Breast epithelium (tissue), 4 donors: ENCODE measurements around the gene PRKN. TPM values are rescaled to one million over a fixed set of nuclear protein-coding genes. Genes with fewer than 3 reads are reported as not detected.

Experiments
- DNase-seq, 2 donors: peaks; one replicate each; pipeline ENCODE4 v3.0.0-alpha.2; 2019; ENCODE audit warnings: low spot score in 2 of 2
- H3K27ac ChIP-seq, 2 donors: fragments of 200-600 bp; sonication (generic) in 1 of 2; one replicate each; pipeline ENCODE4 v1.5.1; 2016 to 2019; ENCODE audit warnings: mild to moderate bottlenecking in 1 of 2
- H3K27me3 ChIP-seq, 2 donors: fragments of 200-600 bp; sonication (generic) in 1 of 2; one replicate each; pipeline versions ENCODE4 v1.5.1 to v1.6.0; 2017 to 2019; ENCODE audit warnings: control low read depth in 1 of 2, mild to moderate bottlenecking in 1 of 2
- H3K36me3 ChIP-seq: fragments of 200-600 bp; one replicate; pipeline ENCODE4 v1.5.1; 2019
- H3K4me1 ChIP-seq, 2 donors: fragments of 200-600 bp; sonication (generic); one replicate each; pipeline ENCODE4 v1.5.1; 2016 to 2019; ENCODE audit warnings: control low read depth in 1 of 2
- H3K4me3 ChIP-seq, 3 donors: fragments of 200-600 bp; sonication (generic); 1 replicate in 2 of 3; 2 replicates in 1 of 3; pipeline ENCODE4 v1.5.1; 2016 to 2019; ENCODE audit warnings: mild to moderate bottlenecking in 3 of 3, moderate library complexity in 2 of 3
- H3K9me3 ChIP-seq, 2 donors: fragments of 200-600 bp; sonication (generic) in 1 of 2; one replicate each; pipeline ENCODE4 v1.5.1; 2016 to 2019; ENCODE audit warnings: control low read depth in 1 of 2
- CTCF ChIP-seq, 3 donors: fragments of 450-650 bp; IDR thresholded peaks; one replicate each; pipeline ENCODE4 v1.5.1; 2016 to 2017; ENCODE audit warnings: antibody characterized with exemption in 3 of 3, mild to moderate bottlenecking in 3 of 3, moderate library complexity in 3 of 3
- POLR2A ChIP-seq: fragments of 450-650 bp; IDR thresholded peaks from one replicate; pipeline ENCODE4 v1.6.1; 2016; ENCODE audit warnings: antibody characterized with exemption, mild to moderate bottlenecking, moderate library complexity
- POLR2AphosphoS5 ChIP-seq, 3 donors: sonication (generic); formaldehyde crosslinking; IDR thresholded peaks; one replicate each; pipeline ENCODE4 v1.6.1; 2017; ENCODE audit warnings: antibody characterized with exemption in 3 of 3
- intact Hi-C: fragments of 100-400 bp; cut with DNase I; formaldehyde crosslinking; loops from one replicate; pipeline ENCODE4 v1.15.1; 2023; ENCODE audit warnings: low total_unique reads
- total RNA-seq, 3 donors: library from RNA; depleted of rRNA; stranded (reverse); fragments of >200 nt; gene quantifications; one replicate each; pipeline ENCODE4 v1.1.0, GENCODE V29; 2016

The PRKN gene
- total RNA-seq, 3 donors from 2014 or later, result 7.2 to 19.0 (median 11.2) TPM

- Histone ChIP-seq H3K36me3 (no peaks in the 10 kb centered on the region), H3K9me3 (no peaks in the 10 kb centered on the region), H3K27ac (no peak overlapping the region), H3K4me3 (no peak overlapping the region), H3K27me3 (no peaks in the 10 kb centered on the region), H3K4me1 (no peaks in the 10 kb centered on the region)
- DNase-seq, result no peak
- TF ChIP-seq POLR2A, result no peak
- intact Hi-C loops, result loop anchor here (5.0 kb wide), 1 partner anchor 416 kb away; no protein-coding TSS in a partner anchor
These were observed 476.3 kb downstream of the PRKN start for GRCh38 chr6:162251257-162251656.

- DNase-seq, result no peak
- H3K27me3 ChIP-seq, result no peaks in the 10 kb centered on the region
- H3K4me1 ChIP-seq, result no peaks in the 10 kb centered on the region
- TF ChIP-seq POLR2AphosphoS5 (IDR thresholded peaks at IDR 0.05), result no peak
- no peak for TF ChIP-seq CTCF (IDR thresholded peaks at IDR 0.05)
- TF ChIP-seq POLR2A, result no peak
- H3K4me3 ChIP-seq, result no peak overlapping the region
- intact Hi-C loops, result loop anchor here (5.0 kb wide), 1 partner anchor 417 kb away; no protein-coding TSS in a partner anchor
- no peaks in the 10 kb centered on the region for H3K9me3 ChIP-seq
- H3K36me3 ChIP-seq, result no peaks in the 10 kb centered on the region
- H3K27ac ChIP-seq, result no peak overlapping the region
These were observed 477.5 kb downstream of the PRKN start for GRCh38 chr6:162249907-162250642.

GRCh38 chr6:162245830-162246420, 481.6 kb downstream of the PRKN start:
- Histone ChIP-seq H3K4me1 (no peaks in the 10 kb centered on the region), H3K36me3 (no peaks in the 10 kb centered on the region), H3K27me3 (no peaks in the 10 kb centered on the region), H3K9me3 (no peaks in the 10 kb centered on the region), H3K27ac (no peak overlapping the region), H3K4me3 (no peak overlapping the region)
- no peak for DNase-seq
- TF ChIP-seq POLR2A (no peak), POLR2AphosphoS5 (IDR thresholded peaks at IDR 0.05) (no peak), CTCF (IDR thresholded peaks at IDR 0.05) (no peak)
- intact Hi-C loops, result no loop called here

- intact Hi-C loops, result no loop called here
- Histone ChIP-seq H3K4me1 (no peaks in the 10 kb centered on the region), H3K36me3 (no peaks in the 10 kb centered on the region), H3K4me3 (no peak overlapping the region), H3K27me3 (no peaks in the 10 kb centered on the region), H3K9me3 (no peaks in the 10 kb centered on the region), H3K27ac (no peak overlapping the region)
- no peak for DNase-seq
- TF ChIP-seq CTCF (IDR thresholded peaks at IDR 0.05), result no peak
- no peak for TF ChIP-seq POLR2AphosphoS5 (IDR thresholded peaks at IDR 0.05)
- no peak for TF ChIP-seq POLR2A
These were observed 483.5 kb downstream of the PRKN start for GRCh38 chr6:162244031-162244430.

GRCh38 chr6:162242915-162243314, 484.7 kb downstream of the PRKN start:
- H3K27ac ChIP-seq, result no peak overlapping the region
- H3K27me3 ChIP-seq, result no peaks in the 10 kb centered on the region
- H3K36me3 ChIP-seq, result no peaks in the 10 kb centered on the region
- no peaks in the 10 kb centered on the region for H3K4me1 ChIP-seq
- intact Hi-C loops, result no loop called here
- no peak overlapping the region for H3K4me3 ChIP-seq
- H3K9me3 ChIP-seq, result no peaks in the 10 kb centered on the region
- no peak for DNase-seq
- TF ChIP-seq POLR2A (no peak), CTCF (IDR thresholded peaks at IDR 0.05) (no peak), POLR2AphosphoS5 (IDR thresholded peaks at IDR 0.05) (no peak)
